Effector CD8-positive, alpha-beta T cell (primary cell): Measurements from ENCODE around the gene P2RX6.

Experiments used
- DNase-seq: peaks from one replicate; lab custom pipeline; 2025; lab: John Stamatoyannopoulos, UW

The P2RX6 gene

GRCh38 chr22:21012446-21013407 lies 2.2 kb upstream of the P2RX6 start:
- no peak for DNase-seq

- no peak for DNase-seq
Measured at GRCh38 chr22:21013657-21014201, 1.2 kb upstream of the P2RX6 start.

GRCh38 chr22:21014202-21014725 lies 701 bp upstream of the P2RX6 start:
- peak; percentile 70 for DNase-seq

GRCh38 chr22:21015466-21016006 lies 571 bp downstream of the P2RX6 start:
- no peak for DNase-seq

- DNase-seq: no peak
Measured at GRCh38 chr22:21016644-21017420, 1.9 kb downstream of the P2RX6 start.

- DNase-seq: no peak
Measured at GRCh38 chr22:21018314-21018713, 3.3 kb downstream of the P2RX6 start.

- DNase-seq: no peak
Measured at GRCh38 chr22:21020802-21021429, 6.0 kb downstream of the P2RX6 start.

- DNase-seq: no peak
Measured at GRCh38 chr22:21022507-21022906, 7.5 kb downstream of the P2RX6 start.

- no peak for DNase-seq
Measured at GRCh38 chr22:21022955-21023614, 8.1 kb downstream of the P2RX6 start.

- DNase-seq: no peak
Measured at GRCh38 chr22:21025266-21025665, 10.3 kb downstream of the P2RX6 start.

GRCh38 chr22:21025763-21026755 lies 11.1 kb downstream of the P2RX6 start:
- no peak for DNase-seq

GRCh38 chr22:21026783-21027692 lies 12.1 kb downstream of the P2RX6 start:
- no peak for DNase-seq

GRCh38 chr22:21028277-21029251 lies 13.6 kb downstream of the P2RX6 start:
- DNase-seq: no peak

GRCh38 chr22:21029486-21030025 lies 14.6 kb downstream of the P2RX6 start:
- DNase-seq: no peak

- no peak for DNase-seq
Measured at GRCh38 chr22:21030032-21030431, 15.1 kb downstream of the P2RX6 start.

GRCh38 chr22:21030621-21031544 lies 15.9 kb downstream of the P2RX6 start:
- DNase-seq: no peak
